Stomach (tissue), 9 donors: ENCODE measurements around the gene SLC41A2. TPM values are rescaled to one million over a fixed set of nuclear protein-coding genes. Genes with fewer than 3 reads are reported as not detected.

Experiments used
- DNase-seq, 2 donors: peaks; one replicate each; pipeline versions ENCODE4 v3.0.0 to v3.0.0-alpha.2; 2013 to 2019
- H3K27ac ChIP-seq, 5 donors: fragments of 200-600 bp in 4 of 5; sonication (generic) in 4 of 5; one replicate each; pipeline ENCODE4 v1.5.1; 2013 to 2019; ENCODE audit warnings: mild to moderate bottlenecking in 1 of 5, moderate library complexity in 1 of 5
- H3K27me3 ChIP-seq, 3 donors: fragments of 200-600 bp; sonication (generic); one replicate each; pipeline ENCODE4 v1.5.1; 2017 to 2019; ENCODE audit warnings: mixed run types in 1 of 3
- H3K36me3 ChIP-seq, 4 donors: fragments of 200-600 bp; sonication (generic); 1 replicate in 3 of 4; 2 replicates in 1 of 4; pipeline ENCODE4 v1.5.1; 2016 to 2019
- H3K4me1 ChIP-seq, 4 donors: fragments of 200-600 bp; sonication (generic); one replicate each; pipeline ENCODE4 v1.5.1; 2016 to 2019
- H3K4me3 ChIP-seq, 4 donors: fragments of 200-600 bp; sonication (generic) in 3 of 4; one replicate each; pipeline ENCODE4 v1.5.1; 2016 to 2019; ENCODE audit warnings: mild to moderate bottlenecking in 1 of 4
- H3K9me3 ChIP-seq, 4 donors: fragments of 200-600 bp; sonication (generic); one replicate each; pipeline ENCODE4 v1.5.1; 2016 to 2019
- CTCF ChIP-seq, 7 experiments: fragments of 450-650 bp in 4 of 7; fragments of 200-600 bp in 3 of 7; sonication (generic) in 3 of 7; IDR thresholded peaks; one replicate each; pipeline ENCODE4 v1.5.1; 2016 to 2019; ENCODE audit warnings: antibody characterized with exemption in 7 of 7, control low read depth in 2 of 7, mild to moderate bottlenecking in 1 of 7
- EP300 ChIP-seq: sonication (generic); formaldehyde crosslinking; IDR thresholded peaks from one replicate; pipeline ENCODE4 v1.6.1; 2017; ENCODE audit warnings: antibody characterized with exemption
- POLR2A ChIP-seq, 4 donors: fragments of 450-650 bp; IDR thresholded peaks; one replicate each; pipeline ENCODE4 v1.6.1; 2016; ENCODE audit warnings: antibody characterized with exemption in 4 of 4, control low read depth in 2 of 4, mild to moderate bottlenecking in 1 of 4, moderate library complexity in 1 of 4
- POLR2AphosphoS5 ChIP-seq, 3 donors: sonication (generic); formaldehyde crosslinking; IDR thresholded peaks; one replicate each; pipeline ENCODE4 v1.6.1; 2016; ENCODE audit warnings: antibody characterized with exemption in 3 of 3
- WGBS, 5 donors: extraction: QIAGEN DNeasy Blood & Tissue Kit in 3 of 5; methylation state at CpG; one replicate each; pipeline versions ENCODE4 v1.1.5 to v1.1.7; 2013 to 2018; 5-methylcytosine and 5-hydroxymethylcytosine counted together
- intact Hi-C: fragments of 100-400 bp; cut with DNase I; formaldehyde crosslinking; loops from one replicate; pipeline ENCODE4 v1.15.1; 2023; ENCODE audit warnings: low total_unique reads
- polyA plus RNA-seq, 3 donors: library from polyadenylated mRNA; stranded (reverse); fragments of 200-250 nt; gene quantifications; one replicate each; pipeline ENCODE4 v1.2.3, GENCODE V29; 2013
- total RNA-seq, 5 donors: library from RNA; depleted of rRNA; stranded (reverse); fragments of >200 nt; gene quantifications; one replicate each; pipeline versions ENCODE4 v1.1.0 to v1.2.3, GENCODE V29; 2014 to 2016
- donor health status: healthy with polysubstance abuse.
- donor health status: Bipolar disorder and iron deficiency.
- donor health status: healthy.

Gene SLC41A2
- total and polyA plus RNA-seq, 8 donors: 5.4 to 208 (median 68.9) TPM

GRCh38 chr12:104971306-104971705 lies 13.2 kb upstream of the SLC41A2 start:
- Histone ChIP-seq H3K36me3 (no peaks in the 10 kb centered on the region), H3K9me3 (no peaks in the 10 kb centered on the region), H3K27me3 (no peaks in the 10 kb centered on the region), H3K4me3 (no peak overlapping the region), H3K4me1 (no peaks in the 10 kb centered on the region), H3K27ac (no peak overlapping the region)
- no peak for DNase-seq
- 77 to 92% (median 82%) methylated on average over 5 of the region's 5 CpGs for WGBS, 5 donors
- no peak for TF ChIP-seq POLR2A (IDR thresholded peaks at IDR 0.05)
- intact Hi-C loops: no loop called here

GRCh38 chr12:104969343-104969742 lies 11.3 kb upstream of the SLC41A2 start:
- H3K27ac ChIP-seq: no peak overlapping the region
- TF ChIP-seq POLR2A (IDR thresholded peaks at IDR 0.05) (no peak), POLR2AphosphoS5 (IDR thresholded peaks at IDR 0.05) (no peak), CTCF (IDR thresholded peaks at IDR 0.05) (no peak), EP300 (no peak)
- no peaks in the 10 kb centered on the region for H3K4me1 ChIP-seq
- no peak overlapping the region for H3K4me3 ChIP-seq
- intact Hi-C loops: no loop called here
- no peaks in the 10 kb centered on the region for H3K36me3 ChIP-seq
- WGBS, 5 donors: 30 to 49% (median 39%) methylated on average over 3 of the region's 3 CpGs
- no peak for DNase-seq
- no peaks in the 10 kb centered on the region for H3K9me3 ChIP-seq
- no peaks in the 10 kb centered on the region for H3K27me3 ChIP-seq

GRCh38 chr12:104966677-104967076 lies 8.6 kb upstream of the SLC41A2 start:
- Histone ChIP-seq H3K9me3 (no peaks in the 10 kb centered on the region), H3K27ac (no peak overlapping the region), H3K36me3 (no peaks in the 10 kb centered on the region), H3K4me3 (no peak overlapping the region), H3K4me1 (no peaks in the 10 kb centered on the region), H3K27me3 (no peaks in the 10 kb centered on the region)
- no peak for TF ChIP-seq CTCF (IDR thresholded peaks at IDR 0.05)
- 75 to 88% (median 78%) methylated on average over 4 of the region's 4 CpGs for WGBS, 5 donors
- no peak for DNase-seq
- intact Hi-C loops: no loop called here

GRCh38 chr12:104964856-104965205 lies 6.7 kb upstream of the SLC41A2 start:
- intact Hi-C loops: no loop called here
- H3K9me3 ChIP-seq: no peaks in the 10 kb centered on the region
- H3K27me3 ChIP-seq: no peaks in the 10 kb centered on the region
- no peak for TF ChIP-seq POLR2A (IDR thresholded peaks at IDR 0.05)
- no peak for TF ChIP-seq CTCF (IDR thresholded peaks at IDR 0.05)
- no peak for TF ChIP-seq EP300
- TF ChIP-seq POLR2AphosphoS5 (IDR thresholded peaks at IDR 0.05): no peak
- no peak for DNase-seq
- WGBS, 5 donors: 51 to 81% (median 73%) methylated on average over 2 of the region's 2 CpGs
- H3K4me1 ChIP-seq: peaks cover 2 to 6% (median 4%) of the 10 kb centered on the region in 4 donors
- no peak overlapping the region for H3K4me3 ChIP-seq
- no peaks in the 10 kb centered on the region for H3K36me3 ChIP-seq
- no peak overlapping the region for H3K27ac ChIP-seq

- DNase-seq: peak in 1 of 2 donors; percentile 63
- H3K27me3 ChIP-seq: no peaks in the 10 kb centered on the region
- H3K27ac ChIP-seq: no peak overlapping the region
- WGBS, 5 donors: 68 to 80% (median 71%) methylated on average over 8 of the region's 8 CpGs
- peaks cover 7 to 11% (median 9%) of the 10 kb centered on the region in 4 donors for H3K4me1 ChIP-seq
- H3K4me3 ChIP-seq: no peak overlapping the region
- intact Hi-C loops: no loop called here
- no peaks in the 10 kb centered on the region for H3K36me3 ChIP-seq
- no peaks in the 10 kb centered on the region for H3K9me3 ChIP-seq
- no peak for TF ChIP-seq EP300
- no peak for TF ChIP-seq CTCF (IDR thresholded peaks at IDR 0.05)
- TF ChIP-seq POLR2AphosphoS5 (IDR thresholded peaks at IDR 0.05): no peak
- TF ChIP-seq POLR2A (IDR thresholded peaks at IDR 0.05): no peak
These were observed 6.2 kb upstream of the SLC41A2 start for GRCh38 chr12:104964167-104964855.
